Measurements from ENCODE around the gene ZNF350.
A peak's percentile ranks its signal among the peaks of the same experiment; 100 is the strongest.
"Not testable (repeated sequence)": the region's sequence is repeated elsewhere in the genome, so short reads cannot be mapped to it uniquely, and the experiment has no call there.

Gene ZNF350

GRCh38 chr19:51970718-51971117, 15.9 kb downstream of the ZNF350 start:
- DNase-seq, result no peak

GRCh38 chr19:51965583-51965982, 21.1 kb downstream of the ZNF350 start:
- no peak for DNase-seq

- DNase-seq, result not testable (repeated sequence)
Observed at GRCh38 chr19:51960621-51961233, 25.9 kb downstream of the ZNF350 start.

GRCh38 chr19:51959791-51960190, 26.8 kb downstream of the ZNF350 start:
- no peak for DNase-seq

- DNase-seq, result not testable (repeated sequence)
Observed at GRCh38 chr19:51957846-51958245, 28.8 kb downstream of the ZNF350 start.

- no peak for DNase-seq
Observed at GRCh38 chr19:51948975-51949374, 37.7 kb downstream of the ZNF350 start.

GRCh38 chr19:51946602-51947001, 40.0 kb downstream of the ZNF350 start:
- no peak for DNase-seq

GRCh38 chr19:51944798-51945552, 41.7 kb downstream of the ZNF350 start:
- DNase-seq, result no peak

- no peak for DNase-seq
Observed at GRCh38 chr19:51938936-51939335, 47.7 kb downstream of the ZNF350 start.

- no peak for DNase-seq
Observed at GRCh38 chr19:51931921-51932320, 54.7 kb downstream of the ZNF350 start.

GRCh38 chr19:51927859-51928258, 58.8 kb downstream of the ZNF350 start:
- DNase-seq, result no peak

- DNase-seq, result peak; percentile 78
Observed at GRCh38 chr19:51926784-51927741, 59.6 kb downstream of the ZNF350 start, which contains the start of gene ZNF613. TSS of gene ZNF613 (plus strand) at chr19:51927472. CDS start at chr19:51936221, 8,749 bp downstream.

- no peak for DNase-seq
Observed at GRCh38 chr19:51926426-51926783, 60.2 kb downstream of the ZNF350 start.

GRCh38 chr19:51921949-51922348, 64.7 kb downstream of the ZNF350 start:
- no peak for DNase-seq

- no peak for DNase-seq
Observed at GRCh38 chr19:51919606-51920005, 67.0 kb downstream of the ZNF350 start.

GRCh38 chr19:51916167-51916566, 70.5 kb downstream of the ZNF350 start:
- no peak for DNase-seq

- no peak for DNase-seq
Observed at GRCh38 chr19:51915324-51915867, 71.2 kb downstream of the ZNF350 start.

Measured in activated gamma-delta T cell treated with Interleukin-2 at 50 U/mL for 16 hours (primary cell).